Measurements from ENCODE around the gene MALSU1. TPM values are rescaled to one million over a fixed set of nuclear protein-coding genes. Genes with fewer than 3 reads are reported as not detected.
A peak's percentile ranks its signal among the peaks of the same experiment; 100 is the strongest.

Gene MALSU1
- total and polyA plus RNA-seq, 2 of the 13 experiments (the other 11 are each of a cell fraction or from before 2014, with no cell fraction given): 72.0 to 141 TPM

DNA sequence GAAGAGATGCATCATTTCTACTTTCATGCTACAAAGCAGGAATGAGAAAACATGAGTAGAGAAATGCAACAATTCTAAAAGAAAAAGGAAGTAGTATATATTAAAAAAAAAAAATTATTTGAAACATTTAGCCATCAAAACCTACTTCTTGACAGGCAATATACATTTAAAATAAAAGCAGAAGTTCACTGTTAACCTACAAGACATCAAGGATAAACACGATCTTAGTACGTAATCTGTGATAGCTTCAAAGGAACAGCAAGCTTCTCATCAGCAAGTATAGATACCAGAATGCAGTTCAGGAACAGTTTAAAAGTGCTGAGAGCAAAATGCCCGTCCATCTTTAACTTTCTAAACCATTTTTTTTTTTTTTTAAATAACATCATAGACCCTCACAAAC, 36.9 kb downstream of the MALSU1 start:
- ATAC-seq (no peak), FAIRE-seq (no peak), DNase-seq (ENCODE audit: low spot score) (no peak)
- peaks cover 8% of the 10 kb centered on the region; the same call in 1 of the 2 replicates for H3K9me3 ChIP-seq (ENCODE audit: low read length)
- CTCF ChIA-PET (ENCODE audit: low intra/inter-chr PET ratio, low total read pairs): no interaction called here
- H3K9ac ChIP-seq (ENCODE audit: insufficient read depth, low read depth, low read length): no peak overlapping the region
- BruUV-seq (replicated peaks): no TSS peak
- no peaks in the 10 kb centered on the region for H4K20me1 ChIP-seq (ENCODE audit: insufficient read depth, low read length)
- no peaks in the 10 kb centered on the region for H3K79me2 ChIP-seq (ENCODE audit: insufficient read depth, low read length)
- 90% methylated on average over 3 of the region's 3 CpGs for WGBS (ENCODE audit: low lambda C conversion rate)
- TF ChIP-seq, protein P1, sequence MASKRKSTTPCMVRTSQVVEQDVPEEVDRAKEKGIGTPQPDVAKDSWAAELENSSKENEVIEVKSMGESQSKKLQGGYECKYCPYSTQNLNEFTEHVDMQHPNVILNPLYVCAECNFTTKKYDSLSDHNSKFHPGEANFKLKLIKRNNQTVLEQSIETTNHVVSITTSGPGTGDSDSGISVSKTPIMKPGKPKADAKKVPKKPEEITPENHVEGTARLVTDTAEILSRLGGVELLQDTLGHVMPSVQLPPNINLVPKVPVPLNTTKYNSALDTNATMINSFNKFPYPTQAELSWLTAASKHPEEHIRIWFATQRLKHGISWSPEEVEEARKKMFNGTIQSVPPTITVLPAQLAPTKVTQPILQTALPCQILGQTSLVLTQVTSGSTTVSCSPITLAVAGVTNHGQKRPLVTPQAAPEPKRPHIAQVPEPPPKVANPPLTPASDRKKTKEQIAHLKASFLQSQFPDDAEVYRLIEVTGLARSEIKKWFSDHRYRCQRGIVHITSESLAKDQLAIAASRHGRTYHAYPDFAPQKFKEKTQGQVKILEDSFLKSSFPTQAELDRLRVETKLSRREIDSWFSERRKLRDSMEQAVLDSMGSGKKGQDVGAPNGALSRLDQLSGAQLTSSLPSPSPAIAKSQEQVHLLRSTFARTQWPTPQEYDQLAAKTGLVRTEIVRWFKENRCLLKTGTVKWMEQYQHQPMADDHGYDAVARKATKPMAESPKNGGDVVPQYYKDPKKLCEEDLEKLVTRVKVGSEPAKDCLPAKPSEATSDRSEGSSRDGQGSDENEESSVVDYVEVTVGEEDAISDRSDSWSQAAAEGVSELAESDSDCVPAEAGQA (IDR thresholded peaks at IDR 0.05; ENCODE audit: low read depth): no peak
- TF ChIP-seq, protein P1 (CRISPR knock-in tag; IDR thresholded peaks at IDR 0.05; ENCODE audit: borderline replicate concordance): no peak
- TF ChIP-seq SMAD3 (CRISPR knock-in tag; IDR thresholded peaks at IDR 0.05): no peak
- TF ChIP-seq SETDB1 (CRISPR knock-in tag; IDR thresholded peaks at IDR 0.05; ENCODE audit: borderline replicate concordance): no peak
- no peak for TF ChIP-seq ZNF619 (CRISPR knock-in tag; IDR thresholded peaks at IDR 0.05)
- TF ChIP-seq, protein P2, sequence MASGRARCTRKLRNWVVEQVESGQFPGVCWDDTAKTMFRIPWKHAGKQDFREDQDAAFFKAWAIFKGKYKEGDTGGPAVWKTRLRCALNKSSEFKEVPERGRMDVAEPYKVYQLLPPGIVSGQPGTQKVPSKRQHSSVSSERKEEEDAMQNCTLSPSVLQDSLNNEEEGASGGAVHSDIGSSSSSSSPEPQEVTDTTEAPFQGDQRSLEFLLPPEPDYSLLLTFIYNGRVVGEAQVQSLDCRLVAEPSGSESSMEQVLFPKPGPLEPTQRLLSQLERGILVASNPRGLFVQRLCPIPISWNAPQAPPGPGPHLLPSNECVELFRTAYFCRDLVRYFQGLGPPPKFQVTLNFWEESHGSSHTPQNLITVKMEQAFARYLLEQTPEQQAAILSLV (CRISPR knock-in tag; IDR thresholded peaks at IDR 0.05; ENCODE audit: borderline replicate concordance): no peak
- no peak for TF ChIP-seq SP5 (CRISPR knock-in tag; IDR thresholded peaks at IDR 0.05; ENCODE audit: borderline replicate concordance, low read depth)
- TF ChIP-seq YY1 (IDR thresholded peaks at IDR 0.05; ENCODE audit: insufficient read depth, insufficient replicate concordance, low read depth, low read length): no peak
- no peak; the same call in 1 of the 2 replicates for TF ChIP-seq SAP130 (CRISPR knock-in tag; IDR thresholded peaks at IDR 0.05; ENCODE audit: low read depth)
- TF ChIP-seq, protein P3, sequence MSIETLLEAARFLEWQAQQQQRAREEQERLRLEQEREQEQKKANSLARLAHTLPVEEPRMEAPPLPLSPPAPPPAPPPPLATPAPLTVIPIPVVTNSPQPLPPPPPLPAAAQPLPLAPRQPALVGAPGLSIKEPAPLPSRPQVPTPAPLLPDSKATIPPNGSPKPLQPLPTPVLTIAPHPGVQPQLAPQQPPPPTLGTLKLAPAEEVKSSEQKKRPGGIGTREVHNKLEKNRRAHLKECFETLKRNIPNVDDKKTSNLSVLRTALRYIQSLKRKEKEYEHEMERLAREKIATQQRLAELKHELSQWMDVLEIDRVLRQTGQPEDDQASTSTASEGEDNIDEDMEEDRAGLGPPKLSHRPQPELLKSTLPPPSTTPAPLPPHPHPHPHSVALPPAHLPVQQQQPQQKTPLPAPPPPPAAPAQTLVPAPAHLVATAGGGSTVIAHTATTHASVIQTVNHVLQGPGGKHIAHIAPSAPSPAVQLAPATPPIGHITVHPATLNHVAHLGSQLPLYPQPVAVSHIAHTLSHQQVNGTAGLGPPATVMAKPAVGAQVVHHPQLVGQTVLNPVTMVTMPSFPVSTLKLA (IDR thresholded peaks at IDR 0.05): no peak
- no peak for TF ChIP-seq CHD2 (IDR thresholded peaks at IDR 0.05; ENCODE audit: low read depth, low read length)
- POLR2A ChIA-PET: interaction anchor here (1.1 to 4.0 kb wide), 4 partner anchors 12 to 42 kb away, joined by 3 to 69 read pairs (median 31); partner anchors contain the start of gene MALSU1
- in situ Hi-C loops (cut with HindIII; ENCODE audit: extremely low pct_ligation_motif_present, low pct_unique_long_range_greater_than_20kb): no loop called here
- no peak overlapping the region for H2AFZ ChIP-seq (ENCODE audit: low read length)
- peak overlapping the region; percentile 84 for H3K27ac ChIP-seq (ENCODE audit: extremely low read length, insufficient read depth, low read length)
- peaks cover 13 to 47% of the 10 kb centered on the region in 2 experiments for H3K36me3 ChIP-seq (replicated peaks in 1 of 2; ENCODE audit: control insufficient read depth in 1 of 2, insufficient read depth in 2 of 2, low read length in 2 of 2)
- no peaks in the 10 kb centered on the region for H3K27me3 ChIP-seq (ENCODE audit: control insufficient read depth in 1 of 2, insufficient read depth in 2 of 2, low read length in 2 of 2)
- H3K4me2 ChIP-seq (ENCODE audit: low read depth, low read length): 0 out of 2 replicates have a peak overlapping the region, but pooled peaks have one; percentile 37
- intact Hi-C loops (cut with micrococcal nuclease; ENCODE audit: unreplicated experiment): loop anchor here (5.0 kb wide), 1 partner anchor 39 kb away; the partner anchor contains the start of gene MALSU1
- peaks cover 77% of the 10 kb centered on the region for H3K4me1 ChIP-seq (ENCODE audit: insufficient read depth, low read length)
- no peak overlapping the region for H3K4me3 ChIP-seq (replicated peaks in 1 of 3; ENCODE audit: insufficient read depth in 1 of 3, low read depth in 2 of 3, low read length in 3 of 3)
